GM10266 (cell line): ENCODE results near the gene ANKRD30A.
"Not testable (repeated sequence)": the region's sequence is repeated elsewhere in the genome, so short reads cannot be mapped to it uniquely, and the experiment has no call there.

Experiments used
- DNase-seq: peaks from one replicate; pipeline ENCODE4 v3.0.0; 2012; ENCODE audit errors: extremely low spot score
- CTCF ChIP-seq: IDR thresholded peaks from 2 replicates; pipeline ENCODE4 v1.5.1; 2012; ENCODE audit warnings: mild to moderate bottlenecking, low read depth; ENCODE audit not compliant: control insufficient read depth, insufficient read depth; ENCODE audit errors: missing control alignments

ANKRD30A gene

GRCh38 chr10:37344413-37344812, 219.0 kb downstream of the ANKRD30A start:
- no peak for TF ChIP-seq CTCF
- no peak for DNase-seq

GRCh38 chr10:37379991-37380390, 254.6 kb downstream of the ANKRD30A start:
- DNase-seq = no peak
- no peak for TF ChIP-seq CTCF

- DNase-seq = no peak
These were observed 255.9 kb downstream of the ANKRD30A start for GRCh38 chr10:37381271-37381670.

GRCh38 chr10:37384923-37385322, 259.5 kb downstream of the ANKRD30A start:
- TF ChIP-seq CTCF = no peak
- no peak for DNase-seq

More at GRCh38 chr10:37381271-37381670, 255.9 kb downstream of the ANKRD30A start:
- TF ChIP-seq CTCF = no peak

GRCh38 chr10:37390926-37391325, 265.5 kb downstream of the ANKRD30A start:
- DNase-seq = no peak
- no peak for TF ChIP-seq CTCF

- not testable (repeated sequence) for DNase-seq
These were observed 275.4 kb downstream of the ANKRD30A start for GRCh38 chr10:37400774-37401173.

- TF ChIP-seq CTCF = no peak
- no peak for DNase-seq
These were observed 275.8 kb downstream of the ANKRD30A start for GRCh38 chr10:37401225-37401624.

GRCh38 chr10:37403776-37404175, 278.4 kb downstream of the ANKRD30A start:
- no peak for TF ChIP-seq CTCF
- no peak for DNase-seq
